Smooth muscle cell (in vitro differentiated cells): Measurements from ENCODE around the gene EPC2. TPM values are rescaled to one million over a fixed set of nuclear protein-coding genes. Genes with fewer than 3 reads are reported as not detected.
"Not testable (repeated sequence)": the region's sequence is repeated elsewhere in the genome, so short reads cannot be mapped to it uniquely, and the experiment has no call there.

Experiments used
- DNase-seq: peaks from one replicate; lab custom pipeline; 2025; ENCODE audit not compliant: unreplicated experiment; lab: John Stamatoyannopoulos, UW
- H2AFZ ChIP-seq: fragments of 200-600 bp; sonication (generic); 2 replicates; pipeline ENCODE4 v1.6.0; 2016; ENCODE audit warnings: antibody characterized with exemption, low read depth, mild to moderate bottlenecking
- H3F3A ChIP-seq: fragments of 200-600 bp; sonication (generic); 2 replicates; pipeline ENCODE4 v1.6.0; 2017; ENCODE audit warnings: antibody characterized with exemption, low read depth
- H3K27ac ChIP-seq: fragments of 200-600 bp; sonication (generic); 2 replicates; pipeline ENCODE4 v1.5.1; 2016; ENCODE audit warnings: low read depth, mild to moderate bottlenecking
- H3K27me3 ChIP-seq: fragments of 200-600 bp; sonication (generic); 2 replicates; pipeline ENCODE4 v1.6.1; 2016; ENCODE audit warnings: low read depth, mild to moderate bottlenecking
- H3K36me3 ChIP-seq: fragments of 200-600 bp; sonication (generic); 2 replicates; pipeline ENCODE4 v1.5.1; 2016; ENCODE audit warnings: low read depth
- H3K4me1 ChIP-seq: fragments of 200-600 bp; sonication (generic); 2 replicates; pipeline ENCODE4 v1.5.1; 2016; ENCODE audit warnings: low read depth
- H3K4me2 ChIP-seq: fragments of 200-600 bp; sonication (generic); 2 replicates; pipeline ENCODE4 v1.6.0; 2016; ENCODE audit warnings: mild to moderate bottlenecking
- H3K4me3 ChIP-seq: fragments of 200-600 bp; sonication (generic); 2 replicates; pipeline ENCODE4 v1.5.1; 2016; ENCODE audit warnings: mild to moderate bottlenecking
- H3K79me2 ChIP-seq: fragments of 200-600 bp; sonication (generic); 2 replicates; pipeline ENCODE4 v1.6.0; 2016; ENCODE audit warnings: low read depth, mild to moderate bottlenecking
- H3K9ac ChIP-seq: fragments of 200-600 bp; sonication (generic); 2 replicates; pipeline ENCODE4 v1.6.0; 2016; ENCODE audit warnings: low read depth
- H3K9me3 ChIP-seq: fragments of 200-600 bp; sonication (generic); replicated peaks from 2 replicates; pipeline ENCODE4 v1.5.1; 2016; ENCODE audit warnings: low read depth
- H4K20me1 ChIP-seq: fragments of 200-600 bp; sonication (generic); 2 replicates; pipeline ENCODE4 v1.6.0; 2016; ENCODE audit warnings: low read depth
- WGBS: methylation state at CpG from one replicate; pipeline ENCODE4 v1.1.7; 2016; ENCODE audit warnings: low lambda C conversion rate; 5-methylcytosine and 5-hydroxymethylcytosine counted together
- polyA plus RNA-seq: library from polyadenylated mRNA; unstranded; fragments of >200 nt; fragmentation: Nextera tagmentation; extraction: Ambion mirVana; gene quantifications from 2 replicates; pipeline ENCODE4 v1.2.1, GENCODE V29; 2016
- total RNA-seq: library from RNA; depleted of rRNA; stranded (reverse); fragments of >200 nt; gene quantifications from 2 replicates; pipeline ENCODE4 v1.2.3, GENCODE V29; 2014
- TF ChIP-seq, protein P1 (sequence below): fragments of 200-600 bp; sonication (generic); IDR thresholded peaks from 2 replicates; pipeline ENCODE4 v1.5.1; 2017; ENCODE audit warnings: borderline replicate concordance, mild to moderate bottlenecking, antibody characterized with exemption; ENCODE audit not compliant: insufficient read depth, poor library complexity, severe bottlenecking

EPC2 gene
- total and polyA plus RNA-seq, 2 experiments from 2014 or later: 2.7 to 26.7 TPM

DNA sequence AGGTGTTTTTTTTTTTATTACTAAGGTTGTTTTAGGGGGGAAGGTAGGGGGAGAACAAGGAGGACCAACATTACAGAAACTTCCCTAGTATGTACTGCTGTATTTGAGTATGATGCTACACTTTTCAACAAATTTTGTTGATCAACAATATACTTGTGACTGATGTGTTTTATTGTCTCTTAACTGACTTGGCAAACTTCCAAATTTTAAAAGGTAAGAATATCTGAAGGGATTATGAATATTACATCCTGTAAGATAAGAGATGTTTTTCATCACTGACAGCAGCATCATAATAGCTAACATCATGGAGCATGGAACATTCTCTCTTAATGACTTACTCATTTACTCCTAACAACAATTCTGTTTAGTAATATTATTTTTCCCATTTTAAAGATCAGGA, 144.5 kb downstream of the EPC2 start:
- Histone ChIP-seq H3K27ac (no peak overlapping the region), H3K4me3 (no peak overlapping the region), H2AFZ (no peak overlapping the region), H3K79me2 (no peaks in the 10 kb centered on the region), H3K4me2 (no peak overlapping the region), H3K4me1 (no peaks in the 10 kb centered on the region), H3K36me3 (peaks cover 6% of the 10 kb centered on the region), H4K20me1 (no peaks in the 10 kb centered on the region), H3K27me3 (no peaks in the 10 kb centered on the region), H3K9me3 (no peaks in the 10 kb centered on the region), H3F3A (no peaks in the 10 kb centered on the region), H3K9ac (no peak overlapping the region)
- TF ChIP-seq, protein P1, sequence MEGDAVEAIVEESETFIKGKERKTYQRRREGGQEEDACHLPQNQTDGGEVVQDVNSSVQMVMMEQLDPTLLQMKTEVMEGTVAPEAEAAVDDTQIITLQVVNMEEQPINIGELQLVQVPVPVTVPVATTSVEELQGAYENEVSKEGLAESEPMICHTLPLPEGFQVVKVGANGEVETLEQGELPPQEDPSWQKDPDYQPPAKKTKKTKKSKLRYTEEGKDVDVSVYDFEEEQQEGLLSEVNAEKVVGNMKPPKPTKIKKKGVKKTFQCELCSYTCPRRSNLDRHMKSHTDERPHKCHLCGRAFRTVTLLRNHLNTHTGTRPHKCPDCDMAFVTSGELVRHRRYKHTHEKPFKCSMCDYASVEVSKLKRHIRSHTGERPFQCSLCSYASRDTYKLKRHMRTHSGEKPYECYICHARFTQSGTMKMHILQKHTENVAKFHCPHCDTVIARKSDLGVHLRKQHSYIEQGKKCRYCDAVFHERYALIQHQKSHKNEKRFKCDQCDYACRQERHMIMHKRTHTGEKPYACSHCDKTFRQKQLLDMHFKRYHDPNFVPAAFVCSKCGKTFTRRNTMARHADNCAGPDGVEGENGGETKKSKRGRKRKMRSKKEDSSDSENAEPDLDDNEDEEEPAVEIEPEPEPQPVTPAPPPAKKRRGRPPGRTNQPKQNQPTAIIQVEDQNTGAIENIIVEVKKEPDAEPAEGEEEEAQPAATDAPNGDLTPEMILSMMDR: no peak
- DNase-seq: no peak

DNA sequence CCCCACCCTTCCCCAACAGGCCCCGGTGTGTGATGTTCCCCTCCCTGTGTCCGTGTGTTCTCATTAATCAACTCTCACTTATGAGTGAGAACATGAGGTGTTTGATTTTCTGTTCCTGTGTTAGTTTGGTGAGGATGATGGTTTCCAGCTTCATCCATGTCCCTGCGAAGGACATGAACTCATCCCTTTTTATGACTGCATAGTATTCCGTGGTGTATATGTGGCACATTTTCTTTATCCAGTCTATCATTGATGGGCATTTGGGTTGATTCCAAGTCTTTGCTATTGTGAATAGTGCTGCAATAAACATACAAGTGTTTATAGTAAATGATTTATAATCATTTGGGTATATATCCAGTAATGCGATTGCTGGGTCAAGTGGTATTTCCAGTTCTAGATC, 145.6 kb downstream of the EPC2 start:
- H3K4me3 ChIP-seq, H3K9me3 ChIP-seq, H3K4me2 ChIP-seq, H3F3A ChIP-seq, H3K4me1 ChIP-seq, H3K27ac ChIP-seq, H4K20me1 ChIP-seq, H3K9ac ChIP-seq, H3K36me3 ChIP-seq, DNase-seq, H3K79me2 ChIP-seq, H3K27me3 ChIP-seq, H2AFZ ChIP-seq: not testable (repeated sequence)
- 99% methylated on average over 5 of the region's 5 CpGs for WGBS

DNA sequence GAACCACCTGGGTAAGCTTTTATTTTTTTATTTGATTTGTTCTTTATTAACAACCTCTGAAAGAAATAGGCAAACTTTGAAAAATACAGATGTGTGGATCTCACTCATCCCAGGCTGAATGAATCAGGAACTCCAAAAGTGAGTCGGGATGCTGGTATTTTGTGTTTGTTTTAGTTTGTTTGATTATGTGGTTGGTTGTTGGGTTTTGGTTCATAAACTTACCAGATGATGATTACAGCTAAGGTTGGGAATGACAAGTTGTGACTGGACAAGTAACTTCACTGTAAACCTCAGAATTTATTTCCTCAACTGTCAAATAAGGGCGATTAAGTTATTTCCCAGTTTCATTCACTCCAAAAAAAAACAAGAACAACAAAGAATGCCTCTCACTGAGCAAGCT, 150.0 kb downstream of the EPC2 start:
- no peak overlapping the region for H3K9ac ChIP-seq
- H4K20me1 ChIP-seq: no peaks in the 10 kb centered on the region
- H3K79me2 ChIP-seq: no peaks in the 10 kb centered on the region
- no peaks in the 10 kb centered on the region for H3K27me3 ChIP-seq
- H3K36me3 ChIP-seq: no peaks in the 10 kb centered on the region
- no peaks in the 10 kb centered on the region for H3F3A ChIP-seq
- no peak overlapping the region for H3K27ac ChIP-seq
- no peak overlapping the region for H3K4me2 ChIP-seq
- DNase-seq: no peak
- no peaks in the 10 kb centered on the region for H3K4me1 ChIP-seq
- TF ChIP-seq, protein P1: no peak
- no peak overlapping the region for H2AFZ ChIP-seq
- H3K4me3 ChIP-seq: no peak overlapping the region
- no peaks in the 10 kb centered on the region for H3K9me3 ChIP-seq
- WGBS: 42% methylated on average over 2 of the region's 2 CpGs

DNA sequence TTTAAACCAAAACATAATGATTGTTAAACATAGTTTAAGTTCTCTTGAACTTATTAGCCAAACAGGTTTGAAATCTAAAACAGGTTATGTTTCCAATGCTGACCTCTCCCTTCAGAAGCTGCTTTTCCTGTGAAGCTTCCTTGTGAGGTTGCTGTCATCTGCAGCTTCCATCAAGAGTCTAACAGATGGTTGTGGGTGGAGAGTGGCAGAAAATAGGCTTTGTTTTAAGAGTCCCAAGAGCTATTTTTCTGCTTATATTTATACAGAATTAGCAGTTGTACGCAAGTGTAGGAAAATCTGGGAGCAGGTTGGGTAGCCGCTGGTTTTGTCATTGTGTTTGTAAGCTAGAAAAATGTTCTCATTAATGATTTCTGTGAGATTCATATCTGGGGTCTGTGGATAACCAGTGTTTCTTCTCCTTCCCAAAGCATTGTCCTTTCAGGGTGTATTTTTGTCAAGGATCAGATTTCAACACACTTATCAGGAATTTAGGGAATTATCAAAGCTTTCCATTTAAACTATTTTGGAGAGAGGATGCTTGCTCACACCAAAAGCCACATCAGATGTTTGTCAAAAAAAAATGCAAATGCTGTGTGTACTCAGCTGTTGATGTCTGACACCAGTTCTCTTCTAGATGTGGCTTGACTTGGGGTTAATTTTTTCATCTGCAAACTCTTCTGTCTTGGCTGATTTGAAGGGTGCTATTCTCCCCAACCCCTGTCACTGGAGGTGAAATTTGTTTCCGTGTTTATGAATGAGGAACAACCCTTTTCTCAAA, 152.4 kb downstream of the EPC2 start:
- H2AFZ ChIP-seq: no peak overlapping the region
- no peaks in the 10 kb centered on the region for H3F3A ChIP-seq
- H3K27ac ChIP-seq: no peak overlapping the region
- H3K27me3 ChIP-seq: no peaks in the 10 kb centered on the region
- no peak overlapping the region for H3K4me3 ChIP-seq
- no peaks in the 10 kb centered on the region for H3K79me2 ChIP-seq
- no peak overlapping the region for H3K4me2 ChIP-seq
- no peaks in the 10 kb centered on the region for H3K36me3 ChIP-seq
- 77% methylated on average over 3 of the region's 3 CpGs for WGBS
- no peak for DNase-seq
- no peaks in the 10 kb centered on the region for H3K4me1 ChIP-seq
- H3K9me3 ChIP-seq: no peaks in the 10 kb centered on the region
- no peak overlapping the region for H3K9ac ChIP-seq
- TF ChIP-seq, protein P1: no peak
- no peaks in the 10 kb centered on the region for H4K20me1 ChIP-seq
